GM19397 (cell line): ENCODE measurements around the gene TM4SF5.

Experiments
- ATAC-seq: cut with Tn5 transposase; IDR thresholded peaks from one replicate; pipeline ENCODE4 v1.9.1; 2021; ENCODE audit warnings: mild to moderate bottlenecking, moderate library complexity; ENCODE audit not compliant: unreplicated experiment

Gene TM4SF5

GRCh38 chr17:4744999-4745969 lies 26.4 kb upstream of the TM4SF5 start:
- no peak for ATAC-seq

GRCh38 chr17:4747847-4748246 lies 23.8 kb upstream of the TM4SF5 start:
- ATAC-seq = no peak

GRCh38 chr17:4748686-4749085 lies 23.0 kb upstream of the TM4SF5 start:
- no peak for ATAC-seq

- no peak for ATAC-seq
Measured at GRCh38 chr17:4750606-4751005, 21.1 kb upstream of the TM4SF5 start.

- ATAC-seq = no peak
Measured at GRCh38 chr17:4751932-4752331, 19.8 kb upstream of the TM4SF5 start.

GRCh38 chr17:4753392-4753791 lies 18.3 kb upstream of the TM4SF5 start:
- no peak for ATAC-seq

GRCh38 chr17:4759776-4760236 lies 11.9 kb upstream of the TM4SF5 start:
- no peak for ATAC-seq

GRCh38 chr17:4764595-4764994 lies 7.1 kb upstream of the TM4SF5 start:
- no peak for ATAC-seq

- no peak for ATAC-seq
Measured at GRCh38 chr17:4766201-4766600, 5.5 kb upstream of the TM4SF5 start.

- ATAC-seq = no peak
Measured at GRCh38 chr17:4766723-4767122, 5.0 kb upstream of the TM4SF5 start.

- no peak for ATAC-seq
Measured at GRCh38 chr17:4768298-4768697, 3.4 kb upstream of the TM4SF5 start.

- no peak for ATAC-seq
Measured at GRCh38 chr17:4769628-4770027, 2.1 kb upstream of the TM4SF5 start.

- no peak for ATAC-seq
Measured at GRCh38 chr17:4772235-4772613, 538 bp downstream of the TM4SF5 start.

- no peak for ATAC-seq
Measured at GRCh38 chr17:4777969-4778760, 6.5 kb downstream of the TM4SF5 start.

GRCh38 chr17:4780325-4780955 lies 8.8 kb downstream of the TM4SF5 start:
- no peak for ATAC-seq

GRCh38 chr17:4782652-4783051 lies 11.0 kb downstream of the TM4SF5 start:
- no peak for ATAC-seq

GRCh38 chr17:4785311-4786105 lies 13.8 kb downstream of the TM4SF5 start:
- ATAC-seq = no peak

GRCh38 chr17:4786106-4786511 lies 14.4 kb downstream of the TM4SF5 start, which contains the start of gene VMO1:
TSS of gene VMO1 (minus strand) at chr17:4786364. CDS start at chr17:4786352, 12 bp downstream.
- no peak for ATAC-seq

GRCh38 chr17:4786516-4786915 lies 14.8 kb downstream of the TM4SF5 start:
- no peak for ATAC-seq

- ATAC-seq = no peak
Measured at GRCh38 chr17:4788159-4788806, 16.6 kb downstream of the TM4SF5 start.
